ENCODE results near the gene CD59. TPM values are rescaled to one million over a fixed set of nuclear protein-coding genes. Genes with fewer than 3 reads are reported as not detected.

The CD59 gene
- total and polyA plus RNA-seq, 2 of the 13 experiments (the other 11 are each of a cell fraction or from before 2014, with no cell fraction given) = 127 to 289 TPM

DNA sequence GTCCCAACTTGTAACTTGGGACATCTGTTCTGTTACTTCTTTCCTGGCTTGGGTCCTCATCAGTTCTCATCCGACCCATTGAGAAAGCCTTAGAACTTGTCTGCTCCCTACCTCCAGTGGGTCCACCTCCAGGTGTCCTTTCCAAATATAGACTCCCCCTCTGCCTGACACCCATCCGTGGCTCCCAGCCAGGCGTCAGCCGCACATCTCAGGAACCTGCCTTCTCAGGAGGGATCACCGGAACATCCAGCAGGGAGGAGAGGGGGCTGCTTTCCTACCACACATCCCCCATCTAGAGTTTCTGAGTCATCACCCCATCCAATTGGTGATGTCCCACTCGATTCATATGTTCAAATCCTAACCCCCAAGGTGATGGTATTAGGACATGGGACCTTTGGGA lies 72.1 kb downstream of the CD59 start (continued):
- TF ChIP-seq DNMT1 (CRISPR knock-in tag; IDR thresholded peaks at IDR 0.05) (no peak), HNF4A (CRISPR knock-in tag; IDR thresholded peaks at IDR 0.05) (no peak), GLMP (CRISPR knock-in tag; IDR thresholded peaks at IDR 0.05; ENCODE audit: borderline replicate concordance) (no peak), GABPB1 (CRISPR knock-in tag; IDR thresholded peaks at IDR 0.05) (no peak)
- TF ChIP-seq, protein P1, sequence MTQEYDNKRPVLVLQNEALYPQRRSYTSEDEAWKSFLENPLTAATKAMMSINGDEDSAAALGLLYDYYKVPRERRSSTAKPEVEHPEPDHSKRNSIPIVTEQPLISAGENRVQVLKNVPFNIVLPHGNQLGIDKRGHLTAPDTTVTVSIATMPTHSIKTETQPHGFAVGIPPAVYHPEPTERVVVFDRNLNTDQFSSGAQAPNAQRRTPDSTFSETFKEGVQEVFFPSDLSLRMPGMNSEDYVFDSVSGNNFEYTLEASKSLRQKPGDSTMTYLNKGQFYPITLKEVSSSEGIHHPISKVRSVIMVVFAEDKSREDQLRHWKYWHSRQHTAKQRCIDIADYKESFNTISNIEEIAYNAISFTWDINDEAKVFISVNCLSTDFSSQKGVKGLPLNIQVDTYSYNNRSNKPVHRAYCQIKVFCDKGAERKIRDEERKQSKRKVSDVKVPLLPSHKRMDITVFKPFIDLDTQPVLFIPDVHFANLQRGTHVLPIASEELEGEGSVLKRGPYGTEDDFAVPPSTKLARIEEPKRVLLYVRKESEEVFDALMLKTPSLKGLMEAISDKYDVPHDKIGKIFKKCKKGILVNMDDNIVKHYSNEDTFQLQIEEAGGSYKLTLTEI (CRISPR knock-in tag; conservative IDR thresholded peaks at IDR 0.05) = no peak

GRCh38 chr11:33663121-33663520 lies 73.1 kb downstream of the CD59 start:
- TF ChIP-seq ZFP41 (CRISPR knock-in tag; IDR thresholded peaks at IDR 0.05; ENCODE audit: borderline replicate concordance) (no peak), ZNF720 (CRISPR knock-in tag; IDR thresholded peaks at IDR 0.05) (no peak), MAFK (conservative IDR thresholded peaks at IDR 0.05 in 1 of 2, IDR thresholded peaks at IDR 0.05 in 1 of 2; ENCODE audit: low read length in 2 of 2) (no peak), RARA (CRISPR knock-in tag; IDR thresholded peaks at IDR 0.05) (no peak), PHF5A (CRISPR knock-in tag; IDR thresholded peaks at IDR 0.05; ENCODE audit: low read depth, unreplicated experiment) (no peak), GPN1 (CRISPR knock-in tag; IDR thresholded peaks at IDR 0.05; ENCODE audit: borderline replicate concordance) (no peak)
- TF ChIP-seq, protein P2, sequence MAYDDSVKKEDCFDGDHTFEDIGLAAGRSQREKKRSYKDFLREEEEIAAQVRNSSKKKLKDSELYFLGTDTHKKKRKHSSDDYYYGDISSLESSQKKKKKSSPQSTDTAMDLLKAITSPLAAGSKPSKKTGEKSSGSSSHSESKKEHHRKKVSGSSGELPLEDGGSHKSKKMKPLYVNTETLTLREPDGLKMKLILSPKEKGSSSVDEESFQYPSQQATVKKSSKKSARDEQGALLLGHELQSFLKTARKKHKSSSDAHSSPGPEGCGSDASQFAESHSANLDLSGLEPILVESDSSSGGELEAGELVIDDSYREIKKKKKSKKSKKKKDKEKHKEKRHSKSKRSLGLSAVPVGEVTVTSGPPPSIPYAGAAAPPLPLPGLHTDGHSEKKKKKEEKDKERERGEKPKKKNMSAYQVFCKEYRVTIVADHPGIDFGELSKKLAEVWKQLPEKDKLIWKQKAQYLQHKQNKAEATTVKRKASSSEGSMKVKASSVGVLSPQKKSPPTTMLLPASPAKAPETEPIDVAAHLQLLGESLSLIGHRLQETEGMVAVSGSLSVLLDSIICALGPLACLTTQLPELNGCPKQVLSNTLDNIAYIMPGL (CRISPR knock-in tag; IDR thresholded peaks at IDR 0.05; ENCODE audit: borderline replicate concordance in 1 of 2, low read depth in 1 of 2) = no peak
- TF ChIP-seq, protein P3, sequence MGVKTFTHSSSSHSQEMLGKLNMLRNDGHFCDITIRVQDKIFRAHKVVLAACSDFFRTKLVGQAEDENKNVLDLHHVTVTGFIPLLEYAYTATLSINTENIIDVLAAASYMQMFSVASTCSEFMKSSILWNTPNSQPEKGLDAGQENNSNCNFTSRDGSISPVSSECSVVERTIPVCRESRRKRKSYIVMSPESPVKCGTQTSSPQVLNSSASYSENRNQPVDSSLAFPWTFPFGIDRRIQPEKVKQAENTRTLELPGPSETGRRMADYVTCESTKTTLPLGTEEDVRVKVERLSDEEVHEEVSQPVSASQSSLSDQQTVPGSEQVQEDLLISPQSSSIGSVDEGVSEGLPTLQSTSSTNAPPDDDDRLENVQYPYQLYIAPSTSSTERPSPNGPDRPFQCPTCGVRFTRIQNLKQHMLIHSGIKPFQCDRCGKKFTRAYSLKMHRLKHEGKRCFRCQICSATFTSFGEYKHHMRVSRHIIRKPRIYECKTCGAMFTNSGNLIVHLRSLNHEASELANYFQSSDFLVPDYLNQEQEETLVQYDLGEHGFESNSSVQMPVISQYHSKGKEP (CRISPR knock-in tag; IDR thresholded peaks at IDR 0.05) = no peak
- intact Hi-C loops (cut with micrococcal nuclease; ENCODE audit: unreplicated experiment) (no loop called here), in situ Hi-C loops (cut with HindIII; ENCODE audit: extremely low pct_ligation_motif_present, low pct_unique_long_range_greater_than_20kb) (no loop called here)
- Histone ChIP-seq H3K4me2 (ENCODE audit: low read depth, low read length) (no peak overlapping the region), H3K27ac (ENCODE audit: extremely low read length, insufficient read depth, low read length) (no peak overlapping the region), H3K4me3 (replicated peaks in 1 of 3; ENCODE audit: insufficient read depth in 1 of 3, low read depth in 2 of 3, low read length in 3 of 3) (no peak overlapping the region), H2AFZ (ENCODE audit: low read length) (no peak overlapping the region), H3K79me2 (ENCODE audit: insufficient read depth, low read length) (no peaks in the 10 kb centered on the region), H3K27me3 (ENCODE audit: control insufficient read depth in 1 of 2, insufficient read depth in 2 of 2, low read length in 2 of 2) (peaks cover 0 to 14% of the 10 kb centered on the region in 2 experiments; a peak in 2 of 5 replicates), H3K9me3 (ENCODE audit: low read length) (no peaks in the 10 kb centered on the region), H3K4me1 (ENCODE audit: insufficient read depth, low read length) (no peaks in the 10 kb centered on the region), H3K36me3 (replicated peaks in 1 of 2; ENCODE audit: control insufficient read depth in 1 of 2, insufficient read depth in 2 of 2, low read length in 2 of 2) (no peaks in the 10 kb centered on the region), H4K20me1 (ENCODE audit: insufficient read depth, low read length) (no peaks in the 10 kb centered on the region), H3K9ac (ENCODE audit: insufficient read depth, low read depth, low read length) (no peak overlapping the region)
- no peak for FAIRE-seq
- ChIA-PET POLR2A (no interaction called here), CTCF (ENCODE audit: low intra/inter-chr PET ratio, low total read pairs) (no interaction called here)
- no TSS peak for BruUV-seq (replicated peaks)
- ATAC-seq = no peak
- DNase-seq (ENCODE audit: low spot score) = no peak

Measured in HepG2 (cell line).